HepG2 (cell line): Measurements from ENCODE around the gene CACNA1I. TPM values are rescaled to one million over a fixed set of nuclear protein-coding genes. Genes with fewer than 3 reads are reported as not detected.

ENCODE experiments used
- ATAC-seq: fragments of 200-7000 bp; cut with Tn5 transposase; 3 replicates; pipeline ENCODE4 v1.9.1; 2020; ENCODE audit warnings: mild to moderate bottlenecking, moderate library complexity
- BruUV-seq: library from RNA; stranded (reverse); fragments of 400-500 nt; replicated peaks from 2 replicates; lab custom pipeline; 2021; lab: Mats Ljungman, UMichigan
- CTCF ChIA-PET: fragments of 300-600 bp; formaldehyde crosslinking; extraction: SDS; loops from one replicate; lab custom pipeline; 2021; ENCODE audit warnings: low total read pairs, inconsistent platforms, low intra/inter-chr PET ratio; lab: Yijun Ruan, JAX
- POLR2A ChIA-PET: fragments of 350-600 bp; sonication (Branson Sonifier 250); formaldehyde crosslinking; loops from one replicate; lab custom pipeline; 2020; ENCODE audit warnings: antibody characterized with exemption, inconsistent platforms; lab: Yijun Ruan, JAX
- DNase-seq: peaks from one replicate; pipeline ENCODE4 v3.0.0-alpha.2; 2015; ENCODE audit warnings: low spot score
- FAIRE-seq: peaks from 3 replicates; lab custom pipeline; 2011; peaks lifted over from hg19 to GRCh38; lab: Jason Lieb, UNC
- H2AFZ ChIP-seq: one replicate; pipeline ENCODE4 v1.6.1; 2011; ENCODE audit warnings: low read length, inconsistent platforms
- H3K27ac ChIP-seq: fragments of 300-600 bp; 3 replicates; pipeline ENCODE4 v1.8.0; 2011; ENCODE audit warnings: mixed run types, mild to moderate bottlenecking, mixed read lengths, low read length, inconsistent platforms; ENCODE audit not compliant: insufficient read depth; ENCODE audit errors: extremely low read length
- H3K27me3 ChIP-seq, 2 experiments: fragments of 200-600 bp in 1 of 2; 2 replicates in 1 of 2; 3 replicates in 1 of 2; pipeline versions ENCODE4 v1.6.0 to v1.8.0; 2011; ENCODE audit warnings: low read length in 2 of 2, mild to moderate bottlenecking in 2 of 2, moderate library complexity in 2 of 2, inconsistent platforms in 1 of 2; ENCODE audit not compliant: insufficient read depth in 2 of 2, control insufficient read depth in 1 of 2
- H3K36me3 ChIP-seq, 2 experiments: fragments of 200-600 bp in 1 of 2; replicated peaks in 1 of 2; 2 replicates in 1 of 2; 3 replicates in 1 of 2; pipeline versions ENCODE4 v1.5.1 to v1.8.0; 2011; ENCODE audit warnings: low read length in 2 of 2, inconsistent platforms in 1 of 2; ENCODE audit not compliant: insufficient read depth in 2 of 2, control insufficient read depth in 1 of 2
- H3K4me1 ChIP-seq: 2 replicates; pipeline ENCODE4 v1.5.1; 2012; ENCODE audit warnings: low read length, inconsistent platforms; ENCODE audit not compliant: insufficient read depth
- H3K4me2 ChIP-seq: 2 replicates; pipeline ENCODE4 v1.6.0; 2011; ENCODE audit warnings: low read depth, low read length, inconsistent platforms
- H3K4me3 ChIP-seq, 3 experiments: fragments of 200-600 bp in 1 of 3; sonication (generic), shearing (Covaris generic) in 1 of 3; replicated peaks in 1 of 3; 2 replicates each; pipeline ENCODE4 v1.5.1; 2011 to 2016; ENCODE audit warnings: low read length in 3 of 3, inconsistent platforms in 2 of 3, low read depth in 2 of 3, mild to moderate bottlenecking in 2 of 3, control low read depth in 1 of 3, mixed read lengths in 1 of 3; ENCODE audit not compliant: insufficient read depth in 1 of 3
- H3K79me2 ChIP-seq: one replicate; pipeline ENCODE4 v1.6.1; 2011; ENCODE audit warnings: low read length, inconsistent platforms; ENCODE audit not compliant: insufficient read depth
- H3K9ac ChIP-seq: 2 replicates; pipeline ENCODE4 v1.6.0; 2011; ENCODE audit warnings: mild to moderate bottlenecking, low read depth, low read length, inconsistent platforms; ENCODE audit not compliant: insufficient read depth
- H3K9me3 ChIP-seq: 2 replicates; pipeline ENCODE4 v1.5.1; 2012; ENCODE audit warnings: mild to moderate bottlenecking, low read length
- H4K20me1 ChIP-seq: 2 replicates; pipeline ENCODE4 v1.6.0; 2011; ENCODE audit warnings: inconsistent platforms, mild to moderate bottlenecking, low read length, moderate library complexity; ENCODE audit not compliant: insufficient read depth
- AHR ChIP-seq: IDR thresholded peaks from 2 replicates; pipeline ENCODE4 v1.6.1; 2018; ENCODE audit warnings: missing genetic modification reagents, missing compliant biosample characterization
- BCL6 ChIP-seq: IDR thresholded peaks from 2 replicates; pipeline ENCODE4 v1.6.1; 2016; ENCODE audit warnings: missing genetic modification reagents, missing compliant biosample characterization
- STAT6 ChIP-seq: sonication (generic); formaldehyde crosslinking; IDR thresholded peaks from 2 replicates; pipeline ENCODE4 v1.4.0; 2020; ENCODE audit warnings: missing genetic modification reagents, mild to moderate bottlenecking, borderline replicate concordance
- ZNF264 ChIP-seq: sonication (generic); formaldehyde crosslinking; IDR thresholded peaks from 2 replicates; pipeline ENCODE4 v1.4.0; 2020; ENCODE audit warnings: missing genetic modification reagents
- ZNF616 ChIP-seq: sonication (generic); formaldehyde crosslinking; IDR thresholded peaks from 2 replicates; pipeline ENCODE4 v1.5.0; 2020; ENCODE audit warnings: low read depth, mild to moderate bottlenecking, missing genetic modification reagents
- ZNF629 ChIP-seq: sonication (generic); formaldehyde crosslinking; conservative IDR thresholded peaks from 2 replicates; pipeline ENCODE4 v1.5.0; 2020; ENCODE audit warnings: missing genetic modification reagents
- WGBS: methylation state at CpG from one replicate; pipeline ENCODE4 v1.1.6; 2017; ENCODE audit warnings: low lambda C conversion rate; 5-methylcytosine and 5-hydroxymethylcytosine counted together
- in situ Hi-C: cut with HindIII; loops from 2 replicates; pipeline ENCODE4 v1.10.0; 2017; ENCODE audit warnings: low pct_unique_long_range_greater_than_20kb; ENCODE audit not compliant: extremely low pct_ligation_motif_present
- intact Hi-C: fragments of 100-400 bp; cut with micrococcal nuclease; formaldehyde crosslinking; loops from one replicate; pipeline ENCODE4 v1.10.0; 2022; ENCODE audit not compliant: unreplicated experiment
- polyA plus RNA-seq, 8 experiments: library from polyadenylated mRNA; depleted of rRNA in 3 of 8; stranded (reverse) in 7 of 8; unstranded in 1 of 8; fragments of >200 nt; fragmentation: Illumina TruSeq in 4 of 8; extraction: Trizol in 4 of 8; gene quantifications; 2 replicates each; pipeline versions ENCODE4 v1.2.1 to v1.2.3, GENCODE V29; 2011 to 2016; ENCODE audit warnings: low read depth in 4 of 8, missing spikeins in 1 of 8, mixed read lengths in 1 of 8; ENCODE audit not compliant: insufficient read depth in 1 of 8
- total RNA-seq, 5 experiments: library from RNA; depleted of rRNA; stranded (reverse); fragments of >200 nt; fragmentation: Illumina TruSeq; extraction: Trizol; gene quantifications; 2 replicates each; pipeline ENCODE4 v1.2.3, GENCODE V29; 2016; ENCODE audit warnings: low read depth in 1 of 5

Gene CACNA1I
- total and polyA plus RNA-seq, 2 of the 13 experiments (the other 11 are each of a cell fraction or from before 2014, with no cell fraction given): not detected

- no peak for TF ChIP-seq STAT6
- TF ChIP-seq ZNF616 (CRISPR knock-in tag): no peak
- no peak for TF ChIP-seq ZNF264
- no peak for TF ChIP-seq AHR
- TF ChIP-seq, all 625 proteins: peak for 0
These were observed 127.4 kb downstream of the CACNA1I start (continued) for GRCh38 chr22:39697790-39698430.

- POLR2A ChIA-PET: no interaction called here
These were observed 129.2 kb downstream of the CACNA1I start for GRCh38 chr22:39699631-39700360.

More at GRCh38 chr22:39699631-39700360, 129.2 kb downstream of the CACNA1I start:
- intact Hi-C loops (no loop called here), in situ Hi-C loops (no loop called here)
- Histone ChIP-seq H3K79me2 (no peaks in the 10 kb centered on the region), H3K4me1 (no peaks in the 10 kb centered on the region), H3K4me2 (no peak overlapping the region), H3K27me3 (peaks cover 10 to 47% of the 10 kb centered on the region in 2 experiments)
- ATAC-seq: no peak
- CTCF ChIA-PET: no interaction called here
- no TSS peak for BruUV-seq
- TF ChIP-seq BCL6 (CRISPR knock-in tag) (peak; percentile 90), ZNF629 (CRISPR knock-in tag) (no peak)
- TF ChIP-seq, all 625 proteins: peak for 1
- Histone ChIP-seq H3K4me3 (no peak overlapping the region), H3K9ac (no peak overlapping the region), H4K20me1 (0 out of 2 replicates have a peak, but pooled peaks cover 2% of the 10 kb centered on the region), H2AFZ (no peak overlapping the region), H3K9me3 (no peaks in the 10 kb centered on the region), H3K36me3 (no peaks in the 10 kb centered on the region), H3K27ac (no peak overlapping the region)
- DNase-seq (no peak), FAIRE-seq (no peak)
- WGBS: 13% methylated on average over 8 of the region's 19 CpGs
